Stimulated activated CD8-positive, alpha-beta memory T cell treated with anti-CD3 and anti-CD28 coated beads, Interleukin-7, amount 100 ng/mL, for 24 hours (primary cell): ENCODE measurements around the gene AASS.
A peak's percentile ranks its signal among the peaks of the same experiment; 100 is the strongest.

Experiments used
- DNase-seq: peaks from one replicate; pipeline ENCODE4 v3.0.0-alpha.2; 2020; ENCODE audit warnings: low read depth

AASS gene

DNA sequence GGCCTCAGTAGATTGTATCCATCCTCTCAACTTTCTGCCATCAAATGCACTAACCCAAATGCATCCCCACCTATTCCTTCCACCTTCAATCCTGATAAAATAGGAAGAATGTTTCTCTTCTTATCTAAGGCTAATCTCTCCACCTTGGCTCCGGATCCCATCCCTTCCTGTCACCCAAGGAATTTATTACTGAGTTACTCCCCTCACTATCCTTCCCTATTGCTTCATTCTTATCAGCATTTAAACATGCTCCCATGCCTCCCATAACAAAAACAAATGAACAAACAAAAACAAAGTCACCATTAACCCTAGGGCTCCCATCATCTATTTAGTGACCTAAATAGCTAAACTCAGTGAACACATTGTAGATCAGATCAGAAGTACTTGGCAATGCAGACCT lies 25.3 kb downstream of the AASS start:
- DNase-seq: no peak

DNA sequence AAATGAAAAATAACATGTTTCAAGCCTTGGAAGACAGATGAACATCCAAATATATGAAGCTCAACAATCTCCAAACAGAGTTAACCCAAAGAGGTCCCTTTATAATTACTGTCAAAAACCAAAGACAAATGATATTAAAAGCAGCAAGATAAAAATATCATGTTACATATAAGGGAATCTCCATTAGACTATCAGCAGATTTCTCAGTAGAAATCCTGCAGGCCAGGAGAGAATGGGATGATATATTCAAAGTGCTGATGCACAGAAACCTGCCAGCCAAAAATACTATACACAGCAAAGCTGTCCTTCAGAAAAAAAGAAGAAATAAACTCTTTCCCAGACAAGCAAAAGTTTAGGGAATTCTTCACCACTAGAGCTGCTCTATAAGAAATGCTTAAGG lies 41.0 kb downstream of the AASS start:
- DNase-seq: no peak

DNA sequence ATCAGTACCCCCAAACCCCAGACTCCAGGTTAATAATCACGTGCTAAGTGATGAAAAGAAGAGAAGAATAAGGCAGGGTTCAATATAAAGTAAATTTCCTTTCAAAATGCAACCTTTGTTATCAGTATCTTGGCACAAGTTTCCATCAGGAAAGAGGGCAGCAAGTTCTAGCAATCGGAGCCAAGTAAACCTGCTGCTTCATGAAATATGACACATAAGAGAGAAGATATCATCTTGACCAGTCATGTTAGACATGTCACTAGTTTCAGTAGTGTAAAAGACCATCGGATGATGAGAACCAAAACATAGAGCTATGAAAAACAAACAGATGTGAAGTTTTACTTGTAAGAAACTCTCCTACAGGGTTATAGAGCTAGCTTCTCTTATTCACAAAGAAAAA lies 44.0 kb downstream of the AASS start:
- DNase-seq: no peak

DNA sequence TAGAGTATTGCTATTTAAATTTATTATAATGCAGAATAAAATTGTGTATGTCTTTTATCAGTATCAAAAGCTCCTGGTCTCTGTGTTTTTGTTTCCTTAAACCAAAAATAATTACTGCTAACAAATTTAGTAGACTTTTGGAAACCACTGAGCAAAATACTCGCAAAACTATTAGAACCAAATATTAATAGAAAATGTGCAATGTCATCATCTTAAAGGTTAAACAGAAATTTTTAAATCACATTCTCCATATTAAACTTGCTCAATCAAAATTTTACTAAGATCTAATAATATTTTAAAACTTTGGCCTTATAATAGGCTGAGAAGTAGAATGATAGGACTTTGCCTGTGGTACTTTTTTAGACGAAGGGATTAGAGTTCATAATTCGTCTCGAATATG lies 48.4 kb downstream of the AASS start:
- DNase-seq: no peak

DNA sequence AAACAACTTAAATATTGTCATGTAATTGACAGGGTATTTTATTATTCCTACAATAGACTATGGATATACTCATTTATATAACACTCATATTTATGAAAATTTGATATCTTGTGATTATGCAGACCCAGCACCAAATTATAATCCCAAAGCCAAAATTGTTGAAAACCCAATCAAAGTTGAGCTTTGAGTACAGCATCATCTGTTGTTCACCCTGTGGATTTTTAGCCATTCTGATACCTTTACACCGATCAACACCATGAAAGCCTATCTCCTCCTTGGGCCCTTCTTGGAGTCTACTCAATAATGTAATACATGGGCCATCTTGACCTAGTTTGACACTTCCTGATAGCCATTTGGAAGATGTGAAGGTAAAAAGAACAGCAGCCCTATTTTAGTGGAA lies 49.5 kb downstream of the AASS start:
- no peak for DNase-seq

DNA sequence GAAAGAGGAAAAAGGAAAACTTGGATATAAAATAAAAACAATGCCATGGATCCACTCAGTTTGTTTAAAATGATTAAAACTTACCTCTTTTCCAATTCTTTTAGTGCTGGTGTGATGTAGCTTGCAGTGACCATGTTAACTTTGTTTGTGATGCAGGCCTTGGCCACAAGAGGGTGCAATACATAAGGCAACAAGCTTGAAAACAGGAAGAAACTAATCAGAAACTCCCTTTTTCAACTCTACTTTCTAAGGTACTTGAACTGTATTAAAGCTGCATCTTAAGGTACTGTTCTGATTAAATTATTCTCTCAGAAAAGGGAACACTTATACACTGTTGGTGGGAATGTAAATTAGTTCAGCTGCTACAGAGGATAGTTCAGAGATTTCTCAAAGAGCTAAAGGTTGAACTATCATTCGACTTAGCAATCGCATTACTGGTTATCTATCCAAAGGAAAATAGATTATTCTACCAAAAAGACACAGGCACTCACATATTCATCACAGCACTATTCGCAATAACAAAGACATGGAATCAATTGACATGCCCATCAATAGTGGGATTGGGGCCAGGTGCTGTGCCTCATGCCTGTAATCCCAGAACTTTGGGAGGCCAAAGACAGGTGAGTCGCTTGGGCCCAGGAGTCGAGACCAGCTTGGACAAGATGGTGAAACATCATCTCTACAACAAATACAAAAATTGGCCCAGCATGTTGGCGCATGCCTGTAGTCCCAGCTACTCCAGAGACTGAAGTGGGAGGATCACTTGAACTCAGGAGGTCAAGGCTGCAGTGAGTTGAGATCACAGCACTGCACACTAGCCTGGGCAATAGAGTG lies 50.9 kb downstream of the AASS start:
- DNase-seq: peak; percentile 22

DNA sequence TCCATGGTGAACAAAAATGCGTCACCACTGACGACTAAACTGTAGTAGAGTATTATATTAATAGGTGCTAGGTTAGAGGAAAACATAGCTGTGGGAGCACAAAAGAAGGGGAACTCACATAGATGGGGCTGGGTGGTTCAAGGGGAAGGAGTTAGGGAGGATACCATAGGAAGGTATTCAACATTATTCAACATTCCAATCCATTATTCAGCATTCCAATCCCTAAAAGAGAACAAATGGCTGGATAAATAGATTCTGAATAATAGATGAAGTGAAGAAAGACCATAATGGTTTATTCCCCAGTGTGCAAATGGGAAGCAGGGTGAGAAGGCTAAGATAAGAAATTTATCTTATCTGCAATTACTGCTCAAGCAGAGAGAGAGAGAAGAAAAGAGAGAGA lies 61.4 kb downstream of the AASS start:
- no peak for DNase-seq

DNA sequence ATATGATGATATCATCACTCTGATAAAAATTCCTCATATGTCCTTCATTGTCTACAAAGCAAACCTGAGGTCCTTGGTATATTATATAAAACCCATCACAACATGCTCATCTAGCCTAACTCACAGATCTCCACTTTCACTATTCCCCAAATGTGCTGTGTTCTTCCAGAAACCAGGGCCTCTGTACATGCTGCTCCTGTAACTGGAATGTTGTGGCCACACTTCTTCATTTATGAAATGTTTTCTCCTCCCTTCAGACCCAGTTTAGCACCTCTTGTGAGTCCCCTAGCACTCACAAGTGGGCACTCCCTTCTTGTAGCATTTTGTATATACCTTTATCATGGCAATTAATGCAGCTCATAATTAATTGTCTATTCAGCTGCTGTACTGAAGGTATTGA lies 61.9 kb downstream of the AASS start:
- DNase-seq: no peak

DNA sequence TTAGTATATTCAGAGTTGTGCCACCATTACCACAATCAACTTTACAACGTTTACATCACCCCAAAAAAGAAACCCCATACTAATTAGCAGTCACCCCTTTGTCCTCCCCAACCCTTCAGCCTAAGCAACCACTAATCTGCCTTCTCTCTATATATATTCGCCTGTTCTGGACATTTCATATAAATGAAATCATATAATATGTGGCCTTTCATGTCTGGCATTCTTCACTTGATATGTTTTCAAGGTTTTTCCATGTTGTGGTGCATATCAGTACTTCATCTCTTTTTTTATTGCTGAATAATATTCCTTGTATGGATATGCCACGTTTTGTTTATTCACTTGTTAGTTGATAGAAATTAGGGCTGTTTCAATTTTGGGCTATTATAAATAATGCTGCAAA lies 70.4 kb downstream of the AASS start:
- no peak for DNase-seq

DNA sequence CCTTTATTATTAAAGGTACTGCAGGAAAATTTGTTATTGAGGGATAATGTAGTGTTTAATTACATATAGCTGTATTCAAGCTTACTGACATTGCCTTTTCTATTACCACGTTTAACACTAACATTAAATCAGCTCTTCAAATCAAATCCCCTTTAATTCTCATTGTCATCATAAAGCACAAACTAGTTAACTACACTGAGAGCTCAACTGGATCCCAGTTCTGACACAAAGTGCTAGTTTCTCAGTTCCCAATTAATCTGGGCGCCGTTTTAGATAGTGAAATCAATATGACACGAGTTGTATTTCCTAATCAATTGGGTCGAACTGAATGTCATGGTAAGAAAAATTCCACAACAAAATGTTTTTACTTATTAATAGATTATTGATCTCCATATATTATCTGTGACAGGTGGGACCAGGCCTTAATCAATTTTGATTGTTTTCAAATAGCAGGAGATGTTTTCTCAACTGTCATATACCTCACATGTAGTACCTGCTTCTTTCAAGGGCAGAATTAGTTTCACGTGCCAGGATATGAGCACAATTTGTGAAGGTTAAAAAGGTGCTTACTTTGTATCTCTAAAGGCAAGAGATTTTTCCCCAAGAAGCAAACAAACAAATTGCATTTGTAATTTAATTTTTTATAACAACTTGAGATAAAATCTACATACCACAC lies 71.0 kb downstream of the AASS start:
- no peak for DNase-seq

DNA sequence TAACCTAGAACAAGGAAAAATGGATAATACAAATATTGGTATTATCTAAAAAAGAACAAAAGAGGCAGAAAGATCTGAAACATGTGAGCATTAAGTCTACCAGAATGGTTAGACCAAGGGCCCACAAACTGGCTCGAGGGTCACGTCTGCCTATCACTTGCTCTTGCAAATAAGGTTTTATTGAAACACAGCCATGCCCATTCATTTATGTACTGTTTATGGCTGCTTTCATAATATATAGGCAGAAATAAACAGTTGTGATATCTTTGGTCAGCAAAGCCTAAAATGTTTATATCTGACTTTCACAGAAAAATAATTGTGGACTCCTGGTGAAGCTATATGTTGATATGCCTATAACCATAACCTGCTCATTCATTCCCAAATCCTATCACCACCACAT lies 71.8 kb downstream of the AASS start:
- DNase-seq: no peak

DNA sequence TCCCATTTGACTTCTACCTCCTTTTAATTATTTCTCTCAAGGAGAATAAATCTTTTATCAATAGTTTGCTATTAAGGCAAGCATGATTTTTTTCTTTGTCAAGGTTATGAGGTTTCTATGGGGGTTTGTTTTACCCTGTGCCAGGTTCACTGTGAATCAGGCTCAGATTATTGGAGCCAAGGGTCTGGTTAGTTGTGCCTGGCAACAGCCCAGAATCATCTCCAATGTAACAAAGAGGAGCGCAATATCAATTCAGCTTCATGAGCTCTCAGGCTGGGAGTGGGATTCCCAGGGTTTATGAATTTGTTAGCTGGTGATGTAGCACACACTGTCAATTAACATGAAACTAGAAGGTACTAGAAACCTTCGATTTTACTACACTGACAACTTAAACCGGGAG lies 73.2 kb downstream of the AASS start:
- DNase-seq: no peak

DNA sequence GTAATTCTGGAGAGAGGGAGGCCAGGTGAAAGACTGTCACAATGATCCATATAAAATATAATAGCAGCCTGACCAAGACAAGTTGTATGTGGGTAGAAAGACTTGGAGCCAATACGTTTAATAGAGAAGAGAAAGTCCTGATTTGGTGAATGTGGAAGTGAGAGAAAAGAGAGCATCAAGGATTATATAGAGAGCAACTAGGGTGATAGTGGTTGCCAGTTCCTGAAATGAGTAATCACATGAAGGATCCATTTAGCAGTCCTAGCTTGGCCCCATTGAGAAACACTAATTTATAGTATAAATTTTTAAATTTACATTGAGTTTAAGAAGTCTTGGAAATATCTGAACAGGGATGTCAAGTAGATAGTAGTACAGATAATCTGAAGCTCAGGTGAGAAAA lies 74.0 kb downstream of the AASS start:
- no peak for DNase-seq

DNA sequence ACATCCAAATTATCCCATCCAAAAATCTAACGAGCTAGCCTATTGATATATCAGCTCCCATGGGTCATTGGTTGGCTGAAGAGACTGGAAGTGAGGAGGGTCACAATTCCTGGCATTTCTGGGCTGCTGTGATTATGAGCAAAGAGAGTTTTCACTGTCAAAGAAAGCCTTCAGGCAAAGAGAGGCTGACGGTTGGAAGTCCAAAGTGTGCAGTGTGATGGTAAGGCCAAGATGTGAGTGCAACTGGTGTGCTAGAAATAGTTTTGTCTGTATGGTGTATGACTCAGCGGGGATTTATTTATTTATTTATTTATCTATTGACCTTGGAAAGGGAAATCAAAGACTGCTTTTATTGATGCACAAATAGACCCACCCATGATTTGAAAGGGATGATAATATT lies 75.0 kb downstream of the AASS start:
- DNase-seq: no peak

DNA sequence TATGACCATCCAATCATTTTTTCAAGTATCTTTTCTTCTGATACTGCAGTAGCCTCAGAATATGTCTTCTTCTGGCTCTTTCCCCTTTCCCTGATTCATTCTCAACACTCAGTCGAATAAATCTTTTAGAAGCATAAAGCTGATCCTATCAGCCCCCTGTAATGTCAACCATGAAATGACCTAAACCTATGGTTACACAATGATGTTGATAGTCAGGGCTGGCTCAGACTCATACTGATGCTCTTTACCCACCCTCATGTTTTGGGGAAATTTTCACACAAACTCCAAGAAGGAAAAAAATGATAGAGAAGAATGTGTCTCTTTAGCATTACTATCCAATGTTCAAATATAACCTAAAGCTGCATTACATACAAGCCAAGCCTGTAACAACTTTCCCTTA lies 76.0 kb downstream of the AASS start:
- no peak for DNase-seq

DNA sequence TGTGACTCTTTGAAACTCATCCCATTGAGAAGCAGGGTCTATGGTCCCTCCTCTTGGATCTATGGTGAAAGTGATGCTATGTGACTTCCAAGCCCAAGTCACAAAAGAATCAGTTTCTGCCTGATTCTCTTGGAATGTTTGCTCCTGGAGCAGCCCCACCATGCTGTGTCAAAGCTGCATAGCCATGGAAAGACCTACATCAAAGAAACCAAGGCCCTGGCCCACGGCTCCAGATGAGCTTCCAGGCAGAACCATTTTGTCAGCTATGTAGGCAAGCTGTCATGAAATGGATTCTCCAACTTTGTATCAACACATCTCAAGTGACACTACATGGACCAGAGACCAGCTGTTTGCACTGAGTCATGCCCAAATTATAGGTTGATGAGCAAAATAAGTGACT lies 77.0 kb downstream of the AASS start:
- no peak for DNase-seq

DNA sequence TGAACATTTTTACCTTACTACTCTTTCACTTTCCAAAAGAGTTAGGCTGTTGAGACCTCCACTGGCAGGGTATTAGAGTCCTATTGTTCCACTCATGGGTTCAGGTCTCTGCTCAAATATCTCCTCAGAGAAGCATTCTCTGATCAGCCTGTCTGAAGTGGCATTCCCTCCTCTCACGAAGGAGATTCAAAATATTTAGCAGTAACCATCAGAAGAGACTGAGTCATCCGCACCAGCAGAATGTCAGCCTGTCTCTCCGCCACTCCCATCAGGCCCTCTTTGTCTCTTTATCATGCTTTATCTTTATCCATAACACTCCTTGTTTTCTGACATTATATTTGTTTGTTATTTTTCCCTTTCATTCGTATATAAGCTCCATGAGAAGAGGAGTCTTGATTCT lies 79.1 kb downstream of the AASS start:
- DNase-seq: no peak

DNA sequence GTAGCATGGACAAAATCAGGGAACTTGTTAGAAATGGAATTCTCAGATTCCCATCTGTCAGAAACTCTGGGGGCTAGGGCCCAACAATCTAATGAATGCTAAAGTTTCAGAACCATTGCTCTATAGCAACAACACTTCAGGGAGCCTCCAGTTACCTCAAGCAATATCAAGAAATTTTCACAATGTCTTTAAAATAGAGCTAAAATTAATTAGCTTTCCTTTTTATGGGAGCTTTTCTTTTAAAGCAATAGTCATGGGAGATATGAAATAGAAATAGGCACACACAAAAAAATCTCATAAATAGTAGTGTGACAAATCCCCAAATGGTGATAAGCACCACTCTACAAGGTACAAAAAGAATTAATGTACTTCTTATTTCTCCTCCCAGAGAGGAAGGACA lies 80.9 kb downstream of the AASS start:
- no peak for DNase-seq

DNA sequence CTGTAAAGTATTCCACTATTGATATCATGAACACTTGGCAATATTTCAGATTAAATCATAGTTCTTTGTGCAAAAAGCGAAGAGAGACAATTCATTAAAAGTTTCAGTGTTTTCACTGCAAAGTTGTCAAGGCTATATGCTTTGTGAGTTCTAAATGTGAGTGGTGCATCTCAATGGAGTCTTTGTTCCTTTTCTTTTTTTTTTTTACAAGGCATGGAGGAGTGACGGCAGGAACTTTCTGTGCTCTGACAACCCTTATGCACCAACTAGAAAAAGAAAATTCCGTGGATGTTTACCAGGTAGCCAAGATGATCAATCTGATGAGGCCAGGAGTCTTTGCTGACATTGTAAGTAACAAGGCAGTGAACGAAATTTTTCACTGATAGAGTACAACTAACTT lies 84.5 kb downstream of the AASS start:
- no peak for DNase-seq

DNA sequence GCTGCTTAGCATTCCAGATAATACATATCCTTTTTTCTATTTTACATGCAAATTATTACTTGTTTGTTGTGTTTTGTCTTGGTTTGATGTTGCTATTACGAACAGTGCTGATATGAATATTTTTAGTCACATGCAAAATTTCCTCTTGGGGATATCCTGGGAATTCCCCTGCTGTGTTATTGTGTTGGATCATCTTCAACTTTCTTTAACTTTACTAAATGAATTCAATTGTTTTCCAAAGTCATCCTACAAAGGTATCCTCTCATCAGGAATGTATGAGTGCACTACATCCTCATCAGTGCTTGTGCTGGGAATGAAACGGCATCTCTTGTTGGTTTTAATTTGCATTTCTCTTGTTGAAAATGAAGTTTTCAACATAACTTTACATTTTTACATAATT lies 87.1 kb downstream of the AASS start:
- no peak for DNase-seq

DNA sequence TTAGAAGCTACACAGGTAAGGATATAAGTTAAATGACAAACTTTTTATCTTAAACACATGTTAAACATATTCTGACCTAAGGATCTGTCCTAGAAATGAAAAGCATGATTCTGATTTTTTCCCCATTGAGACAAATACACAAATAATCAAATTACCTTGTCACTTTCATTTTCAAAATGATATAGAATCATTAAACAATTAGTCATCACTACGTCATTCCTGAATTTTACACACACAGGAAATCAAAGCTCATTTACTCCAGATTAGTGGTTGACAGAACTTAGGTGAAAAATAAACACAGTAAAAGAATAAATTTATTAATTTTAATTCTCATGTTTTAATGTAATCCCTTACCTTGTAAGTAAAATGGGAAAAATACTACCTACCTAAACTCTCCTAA lies 89.0 kb downstream of the AASS start:
- no peak for DNase-seq

DNA sequence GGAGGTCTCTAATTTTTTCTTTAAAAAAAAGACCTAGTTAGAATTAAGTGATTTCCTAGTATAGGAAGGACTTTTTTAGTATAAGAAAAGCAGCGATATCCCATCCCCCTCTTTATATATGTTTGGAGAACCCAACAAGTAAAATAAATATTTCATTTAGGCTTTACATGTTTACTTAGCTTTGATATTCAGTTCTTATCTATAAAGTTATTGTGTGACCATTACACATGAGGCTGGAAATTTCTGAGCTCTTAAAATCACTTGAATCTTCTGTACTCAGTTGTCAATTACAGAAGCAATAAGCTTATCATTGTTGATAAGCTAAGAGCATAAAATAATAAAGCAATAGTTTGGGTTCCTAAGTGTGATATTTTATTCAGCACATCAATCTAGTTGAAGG lies 89.7 kb downstream of the AASS start:
- no peak for DNase-seq

DNA sequence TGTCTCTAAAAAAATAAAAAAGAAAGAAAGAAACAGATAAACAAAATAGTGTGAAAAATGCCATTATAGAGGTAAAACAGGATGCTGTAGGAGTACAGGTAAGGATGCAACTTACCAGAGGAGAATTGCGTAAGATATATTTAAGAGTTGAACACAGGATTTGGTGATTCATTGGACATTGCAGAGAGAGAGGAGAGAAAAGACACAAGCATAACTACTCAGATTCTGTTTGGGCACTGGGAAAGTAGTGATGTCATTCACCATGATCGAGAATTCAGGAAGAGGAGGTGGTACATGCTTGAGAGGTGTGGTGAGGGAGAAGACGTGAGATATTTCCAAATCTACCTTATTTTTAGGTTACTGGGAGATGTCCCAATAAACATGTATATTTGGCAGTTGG lies 97.6 kb downstream of the AASS start:
- DNase-seq: no peak

DNA sequence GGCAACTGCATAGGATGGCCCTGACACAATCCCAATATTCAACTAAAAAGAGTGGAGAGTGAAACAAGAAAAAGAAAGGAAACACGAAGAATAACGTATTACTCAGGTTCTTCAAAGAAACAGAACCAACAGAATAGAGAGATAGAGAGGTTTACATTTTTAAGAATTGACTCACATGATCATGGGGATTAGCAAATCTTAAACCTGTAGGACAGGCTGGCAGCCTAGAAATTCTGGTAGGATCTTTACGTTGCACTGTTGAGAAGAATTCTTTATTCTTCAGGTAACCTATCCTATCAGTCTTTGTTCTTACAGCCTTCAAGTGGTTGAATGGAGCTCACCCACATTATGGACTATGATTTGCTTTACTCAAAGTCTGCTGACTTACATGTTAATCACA lies 103.9 kb downstream of the AASS start:
- no peak for DNase-seq
